BJ (cell line): ENCODE results near the gene FAM107B. TPM values are rescaled to one million over a fixed set of nuclear protein-coding genes. Genes with fewer than 3 reads are reported as not detected.

Experiments
- CTCF ChIA-PET: fragments of 350-600 bp; formaldehyde crosslinking; extraction: SDS; loops from one replicate; lab custom pipeline; 2021; ENCODE audit warnings: antibody characterized with exemption, inconsistent platforms; lab: Yijun Ruan, JAX
- POLR2A ChIA-PET: fragments of 300-600 bp; sonication (Branson Sonifier 250); formaldehyde crosslinking; extraction: SDS; loops from one replicate; lab custom pipeline; 2021; ENCODE audit warnings: antibody characterized with exemption; lab: Charles Lee
- DNase-seq: peaks from one replicate; pipeline ENCODE4 v3.0.0-alpha.2; 2011; ENCODE audit warnings: low read depth
- H3K27me3 ChIP-seq: 2 replicates; pipeline ENCODE4 v1.6.0; 2011; ENCODE audit warnings: low read length; ENCODE audit not compliant: control insufficient read depth, insufficient read depth
- H3K36me3 ChIP-seq: 2 replicates; pipeline ENCODE4 v1.5.1; 2011; ENCODE audit warnings: low read length; ENCODE audit not compliant: control insufficient read depth, insufficient read depth
- H3K4me3 ChIP-seq: 2 replicates; pipeline ENCODE4 v1.5.1; 2011; ENCODE audit warnings: low read depth, mild to moderate bottlenecking, control low read depth, low read length
- CTCF ChIP-seq: IDR thresholded peaks from 2 replicates; pipeline ENCODE4 v1.5.1; 2011; ENCODE audit warnings: low read depth, mild to moderate bottlenecking, control low read depth, inconsistent platforms, low read length, moderate library complexity; ENCODE audit not compliant: insufficient read depth
- polyA plus RNA-seq: library from polyadenylated mRNA; depleted of rRNA; stranded (reverse); fragments of >200 nt; gene quantifications from 2 replicates; pipeline ENCODE4 v1.2.3, GENCODE V29; 2011

The FAM107B gene
- polyA plus RNA-seq, 1 experiment, result 11.3 TPM

- DNase-seq, result no peak
- H3K36me3 ChIP-seq, result no peaks in the 10 kb centered on the region
- ChIA-PET POLR2A (no interaction called here), CTCF (interaction anchor here (0.7 to 1.4 kb wide), 4 partner anchors 8 to 281 kb away, joined by 3 to 5 read pairs (median 3); no protein-coding TSS in a partner anchor)
- no peak for TF ChIP-seq CTCF
- H3K4me3 ChIP-seq, result no peak overlapping the region
- H3K27me3 ChIP-seq, result 0 out of 2 replicates have a peak, but pooled peaks cover 2% of the 10 kb centered on the region
Observed at GRCh38 chr10:14810969-14811953, 36.6 kb upstream of the FAM107B start.

GRCh38 chr10:14806318-14806717 is 31.6 kb upstream of the FAM107B start:
- ChIA-PET CTCF (no interaction called here), POLR2A (no interaction called here)
- TF ChIP-seq CTCF, result no peak

GRCh38 chr10:14803827-14804226 is 29.1 kb upstream of the FAM107B start:
- Histone ChIP-seq H3K36me3 (no peaks in the 10 kb centered on the region), H3K27me3 (peaks cover 2% of the 10 kb centered on the region), H3K4me3 (no peak overlapping the region)
- ChIA-PET POLR2A (no interaction called here), CTCF (no interaction called here)
- DNase-seq, result no peak
- no peak for TF ChIP-seq CTCF

More at GRCh38 chr10:14806318-14806717, 31.6 kb upstream of the FAM107B start:
- Histone ChIP-seq H3K27me3 (peaks cover 2% of the 10 kb centered on the region; the same call in 1 of the 2 replicates), H3K36me3 (no peaks in the 10 kb centered on the region), H3K4me3 (no peak overlapping the region)
- no peak for DNase-seq

- no peak for TF ChIP-seq CTCF
- Histone ChIP-seq H3K4me3 (no peak overlapping the region), H3K27me3 (peaks cover 2% of the 10 kb centered on the region), H3K36me3 (no peaks in the 10 kb centered on the region)
- ChIA-PET POLR2A (no interaction called here), CTCF (no interaction called here)
- DNase-seq, result no peak
Observed at GRCh38 chr10:14801723-14802122, 27.0 kb upstream of the FAM107B start.

GRCh38 chr10:14800397-14800796 is 25.7 kb upstream of the FAM107B start:
- Histone ChIP-seq H3K36me3 (no peaks in the 10 kb centered on the region), H3K27me3 (peaks cover 2% of the 10 kb centered on the region), H3K4me3 (no peak overlapping the region)
- ChIA-PET CTCF (interaction anchor here (1.6 kb wide), 2 partner anchors 10 to 264 kb away, joined by 3 to 5 read pairs; no protein-coding TSS in a partner anchor), POLR2A (no interaction called here)
- no peak for TF ChIP-seq CTCF
- no peak for DNase-seq
